Pons (tissue), 1 donor: ENCODE measurements around the gene MST1R.
"Not testable (repeated sequence)": the region's sequence is repeated elsewhere in the genome, so short reads cannot be mapped to it uniquely, and the experiment has no call there.

ENCODE experiments used
- DNase-seq: peaks from one replicate; pipeline ENCODE4 v3.0.0-alpha.2; 2016; ENCODE audit warnings: low spot score

MST1R gene

GRCh38 chr3:49903451-49904424 is at the start of gene MST1R:
MST1R (minus strand) TSS chr3:49903873; CDS start chr3:49903609, 264 bp downstream.
- no peak for DNase-seq

GRCh38 chr3:49952924-49953323 is 49.3 kb upstream of the MST1R start:
- no peak for DNase-seq

GRCh38 chr3:49942651-49943050 is 39.0 kb upstream of the MST1R start:
- no peak for DNase-seq

- DNase-seq: no peak
These were observed 37.1 kb upstream of the MST1R start for GRCh38 chr3:49940667-49941249.

GRCh38 chr3:49939858-49940666 is 36.4 kb upstream of the MST1R start, which contains the start of gene RBM6:
RBM6 (plus strand) TSS chr3:49940150; CDS start chr3:49962642, 22,492 bp downstream.
- peak; percentile 98 for DNase-seq

GRCh38 chr3:49937090-49937489 is 33.4 kb upstream of the MST1R start:
- no peak for DNase-seq

- DNase-seq: not testable (repeated sequence)
These were observed 28.6 kb upstream of the MST1R start for GRCh38 chr3:49932281-49932680.

GRCh38 chr3:49930922-49931321 is 27.2 kb upstream of the MST1R start:
- no peak for DNase-seq

- no peak for DNase-seq
These were observed 26.6 kb upstream of the MST1R start for GRCh38 chr3:49930168-49930690.

- DNase-seq: peak; percentile 87
These were observed 25.9 kb upstream of the MST1R start, which contains the start of gene MON1A for GRCh38 chr3:49929291-49930167. MON1A (minus strand) TSS chr3:49929811; CDS start chr3:49913346, 16,465 bp downstream.

GRCh38 chr3:49928481-49929017 is 24.9 kb upstream of the MST1R start:
- no peak for DNase-seq

GRCh38 chr3:49927798-49928197 is 24.1 kb upstream of the MST1R start:
- DNase-seq: no peak

- no peak for DNase-seq
These were observed 22.6 kb upstream of the MST1R start for GRCh38 chr3:49926117-49926728.

- no peak for DNase-seq
These were observed 21.8 kb upstream of the MST1R start for GRCh38 chr3:49925485-49925884.

- DNase-seq: no peak
These were observed 21.0 kb upstream of the MST1R start for GRCh38 chr3:49924683-49925082.

GRCh38 chr3:49917806-49918590 is 14.3 kb upstream of the MST1R start:
- not testable (repeated sequence) for DNase-seq

GRCh38 chr3:49916686-49917085 is 13.0 kb upstream of the MST1R start:
- no peak for DNase-seq

- no peak for DNase-seq
These were observed 11.2 kb upstream of the MST1R start for GRCh38 chr3:49914906-49915305.

- peak; percentile 25 for DNase-seq
These were observed 9.2 kb upstream of the MST1R start for GRCh38 chr3:49912881-49913281.
